Measurements from ENCODE around the gene IGFBP1.
"Not testable (repeated sequence)": the region's sequence is repeated elsewhere in the genome, so short reads cannot be mapped to it uniquely, and the experiment has no call there.

DNA sequence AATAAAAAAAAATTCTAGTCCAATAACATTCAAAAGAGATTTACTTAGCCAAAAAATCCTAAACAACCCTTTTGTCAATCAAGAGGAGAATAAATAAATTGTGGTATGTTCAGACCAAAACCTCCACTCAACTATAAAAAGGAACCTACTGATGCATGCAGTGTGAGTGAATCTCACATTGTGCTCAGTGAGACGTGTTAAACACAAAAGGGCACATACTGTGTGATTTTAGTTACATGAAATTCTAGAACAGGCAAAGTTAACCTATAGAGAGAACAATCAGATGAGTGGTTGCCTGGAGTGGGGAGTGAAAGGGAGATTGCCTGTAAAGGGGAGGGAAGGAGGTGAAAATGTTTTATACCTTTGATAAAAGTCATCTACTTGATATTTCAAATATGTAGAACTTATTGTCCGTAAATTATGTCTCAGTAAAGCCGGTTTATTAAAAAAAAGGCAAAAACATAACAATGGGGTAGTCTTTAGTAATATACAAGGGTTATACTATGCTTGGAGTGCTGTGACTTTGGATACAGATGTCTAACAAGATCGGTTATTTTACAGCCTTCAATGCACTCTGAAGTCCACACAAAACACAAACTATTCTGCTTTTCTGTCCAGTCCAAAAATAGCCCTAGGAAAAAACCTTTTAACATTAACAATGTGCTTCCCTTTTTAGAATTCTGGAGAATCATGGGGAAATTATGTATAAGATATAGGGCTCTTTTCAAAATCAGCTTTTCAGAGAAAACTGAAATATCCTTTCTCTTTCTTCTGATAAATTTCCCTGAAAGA, 46.2 kb upstream of the IGFBP1 start:
- not testable (repeated sequence) for TF ChIP-seq YY1 (tag by site-specific recombination; IDR thresholded peaks at IDR 0.05); ZNF221 (tag by site-specific recombination; IDR thresholded peaks at IDR 0.05; ENCODE audit: borderline replicate concordance); ZNF701 (tag by site-specific recombination; IDR thresholded peaks at IDR 0.05); ZFHX2 (tag by site-specific recombination; conservative IDR thresholded peaks at IDR 0.05); ZNF658 (tag by site-specific recombination; IDR thresholded peaks at IDR 0.05); GLI2 (tag by site-specific recombination; IDR thresholded peaks at IDR 0.05; ENCODE audit: borderline replicate concordance, low read depth); TCF7L2 (IDR thresholded peaks at IDR 0.05; ENCODE audit: borderline replicate concordance, low read depth, low read length); ZNF146 (tag by site-specific recombination; IDR thresholded peaks at IDR 0.05)
- TF ChIP-seq, protein P1, sequence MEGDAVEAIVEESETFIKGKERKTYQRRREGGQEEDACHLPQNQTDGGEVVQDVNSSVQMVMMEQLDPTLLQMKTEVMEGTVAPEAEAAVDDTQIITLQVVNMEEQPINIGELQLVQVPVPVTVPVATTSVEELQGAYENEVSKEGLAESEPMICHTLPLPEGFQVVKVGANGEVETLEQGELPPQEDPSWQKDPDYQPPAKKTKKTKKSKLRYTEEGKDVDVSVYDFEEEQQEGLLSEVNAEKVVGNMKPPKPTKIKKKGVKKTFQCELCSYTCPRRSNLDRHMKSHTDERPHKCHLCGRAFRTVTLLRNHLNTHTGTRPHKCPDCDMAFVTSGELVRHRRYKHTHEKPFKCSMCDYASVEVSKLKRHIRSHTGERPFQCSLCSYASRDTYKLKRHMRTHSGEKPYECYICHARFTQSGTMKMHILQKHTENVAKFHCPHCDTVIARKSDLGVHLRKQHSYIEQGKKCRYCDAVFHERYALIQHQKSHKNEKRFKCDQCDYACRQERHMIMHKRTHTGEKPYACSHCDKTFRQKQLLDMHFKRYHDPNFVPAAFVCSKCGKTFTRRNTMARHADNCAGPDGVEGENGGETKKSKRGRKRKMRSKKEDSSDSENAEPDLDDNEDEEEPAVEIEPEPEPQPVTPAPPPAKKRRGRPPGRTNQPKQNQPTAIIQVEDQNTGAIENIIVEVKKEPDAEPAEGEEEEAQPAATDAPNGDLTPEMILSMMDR (tag by site-specific recombination; IDR thresholded peaks at IDR 0.05): not testable (repeated sequence)
- TF ChIP-seq, protein P2, sequence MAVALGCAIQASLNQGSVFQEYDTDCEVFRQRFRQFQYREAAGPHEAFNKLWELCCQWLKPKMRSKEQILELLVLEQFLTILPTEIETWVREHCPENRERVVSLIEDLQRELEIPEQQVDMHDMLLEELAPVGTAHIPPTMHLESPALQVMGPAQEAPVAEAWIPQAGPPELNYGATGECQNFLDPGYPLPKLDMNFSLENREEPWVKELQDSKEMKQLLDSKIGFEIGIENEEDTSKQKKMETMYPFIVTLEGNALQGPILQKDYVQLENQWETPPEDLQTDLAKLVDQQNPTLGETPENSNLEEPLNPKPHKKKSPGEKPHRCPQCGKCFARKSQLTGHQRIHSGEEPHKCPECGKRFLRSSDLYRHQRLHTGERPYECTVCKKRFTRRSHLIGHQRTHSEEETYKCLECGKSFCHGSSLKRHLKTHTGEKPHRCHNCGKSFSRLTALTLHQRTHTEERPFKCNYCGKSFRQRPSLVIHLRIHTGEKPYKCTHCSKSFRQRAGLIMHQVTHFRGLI (tag by site-specific recombination; IDR thresholded peaks at IDR 0.05): not testable (repeated sequence)
- TF ChIP-seq, protein P3, sequence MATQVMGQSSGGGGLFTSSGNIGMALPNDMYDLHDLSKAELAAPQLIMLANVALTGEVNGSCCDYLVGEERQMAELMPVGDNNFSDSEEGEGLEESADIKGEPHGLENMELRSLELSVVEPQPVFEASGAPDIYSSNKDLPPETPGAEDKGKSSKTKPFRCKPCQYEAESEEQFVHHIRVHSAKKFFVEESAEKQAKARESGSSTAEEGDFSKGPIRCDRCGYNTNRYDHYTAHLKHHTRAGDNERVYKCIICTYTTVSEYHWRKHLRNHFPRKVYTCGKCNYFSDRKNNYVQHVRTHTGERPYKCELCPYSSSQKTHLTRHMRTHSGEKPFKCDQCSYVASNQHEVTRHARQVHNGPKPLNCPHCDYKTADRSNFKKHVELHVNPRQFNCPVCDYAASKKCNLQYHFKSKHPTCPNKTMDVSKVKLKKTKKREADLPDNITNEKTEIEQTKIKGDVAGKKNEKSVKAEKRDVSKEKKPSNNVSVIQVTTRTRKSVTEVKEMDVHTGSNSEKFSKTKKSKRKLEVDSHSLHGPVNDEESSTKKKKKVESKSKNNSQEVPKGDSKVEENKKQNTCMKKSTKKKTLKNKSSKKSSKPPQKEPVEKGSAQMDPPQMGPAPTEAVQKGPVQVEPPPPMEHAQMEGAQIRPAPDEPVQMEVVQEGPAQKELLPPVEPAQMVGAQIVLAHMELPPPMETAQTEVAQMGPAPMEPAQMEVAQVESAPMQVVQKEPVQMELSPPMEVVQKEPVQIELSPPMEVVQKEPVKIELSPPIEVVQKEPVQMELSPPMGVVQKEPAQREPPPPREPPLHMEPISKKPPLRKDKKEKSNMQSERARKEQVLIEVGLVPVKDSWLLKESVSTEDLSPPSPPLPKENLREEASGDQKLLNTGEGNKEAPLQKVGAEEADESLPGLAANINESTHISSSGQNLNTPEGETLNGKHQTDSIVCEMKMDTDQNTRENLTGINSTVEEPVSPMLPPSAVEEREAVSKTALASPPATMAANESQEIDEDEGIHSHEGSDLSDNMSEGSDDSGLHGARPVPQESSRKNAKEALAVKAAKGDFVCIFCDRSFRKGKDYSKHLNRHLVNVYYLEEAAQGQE (tag by site-specific recombination; IDR thresholded peaks at IDR 0.05): not testable (repeated sequence)
- TF ChIP-seq, protein P4, sequence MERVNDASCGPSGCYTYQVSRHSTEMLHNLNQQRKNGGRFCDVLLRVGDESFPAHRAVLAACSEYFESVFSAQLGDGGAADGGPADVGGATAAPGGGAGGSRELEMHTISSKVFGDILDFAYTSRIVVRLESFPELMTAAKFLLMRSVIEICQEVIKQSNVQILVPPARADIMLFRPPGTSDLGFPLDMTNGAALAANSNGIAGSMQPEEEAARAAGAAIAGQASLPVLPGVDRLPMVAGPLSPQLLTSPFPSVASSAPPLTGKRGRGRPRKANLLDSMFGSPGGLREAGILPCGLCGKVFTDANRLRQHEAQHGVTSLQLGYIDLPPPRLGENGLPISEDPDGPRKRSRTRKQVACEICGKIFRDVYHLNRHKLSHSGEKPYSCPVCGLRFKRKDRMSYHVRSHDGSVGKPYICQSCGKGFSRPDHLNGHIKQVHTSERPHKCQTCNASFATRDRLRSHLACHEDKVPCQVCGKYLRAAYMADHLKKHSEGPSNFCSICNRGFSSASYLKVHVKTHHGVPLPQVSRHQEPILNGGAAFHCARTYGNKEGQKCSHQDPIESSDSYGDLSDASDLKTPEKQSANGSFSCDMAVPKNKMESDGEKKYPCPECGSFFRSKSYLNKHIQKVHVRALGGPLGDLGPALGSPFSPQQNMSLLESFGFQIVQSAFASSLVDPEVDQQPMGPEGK (tag by site-specific recombination; IDR thresholded peaks at IDR 0.05): not testable (repeated sequence)

Data from HEK293 (cell line).